ENCODE results near the gene NPPB.

The NPPB gene

GRCh38 chr1:11825131-11825530 lies 33.6 kb downstream of the NPPB start:
- H3K4me3 ChIP-seq (ENCODE audit: low read depth, low read length) = no peak overlapping the region
- no peak for DNase-seq (ENCODE audit: low read depth)
- TF ChIP-seq MAX (IDR thresholded peaks at IDR 0.05; ENCODE audit: low read depth, low read length) (no peak), MYC (IDR thresholded peaks at IDR 0.05; ENCODE audit: low read depth, low read length) (no peak), POLR2A (IDR thresholded peaks at IDR 0.05; ENCODE audit: extremely low read depth, insufficient read length) (no peak), CTCF (IDR thresholded peaks at IDR 0.05; ENCODE audit: low read depth, low read length) (no peak)

GRCh38 chr1:11823366-11824137 lies 35.2 kb downstream of the NPPB start:
- no peak overlapping the region for H3K4me3 ChIP-seq (ENCODE audit: low read depth, low read length)
- no peak for DNase-seq (ENCODE audit: low read depth)
- TF ChIP-seq MYC (IDR thresholded peaks at IDR 0.05; ENCODE audit: low read depth, low read length) (no peak), POLR2A (IDR thresholded peaks at IDR 0.05; ENCODE audit: extremely low read depth, insufficient read length) (no peak), CTCF (IDR thresholded peaks at IDR 0.05; ENCODE audit: low read depth, low read length) (no peak), MAX (IDR thresholded peaks at IDR 0.05; ENCODE audit: low read depth, low read length) (no peak)

GRCh38 chr1:11822091-11822490 lies 36.7 kb downstream of the NPPB start:
- no peak for TF ChIP-seq MAX (IDR thresholded peaks at IDR 0.05; ENCODE audit: low read depth, low read length)
- TF ChIP-seq MYC (IDR thresholded peaks at IDR 0.05; ENCODE audit: low read depth, low read length) = no peak
- TF ChIP-seq CTCF (IDR thresholded peaks at IDR 0.05; ENCODE audit: low read depth, low read length) = no peak
- no peak for TF ChIP-seq POLR2A (IDR thresholded peaks at IDR 0.05; ENCODE audit: extremely low read depth, insufficient read length)
- DNase-seq (ENCODE audit: low read depth) = no peak
- no peak overlapping the region for H3K4me3 ChIP-seq (ENCODE audit: low read depth, low read length)

- no peak for TF ChIP-seq MAX (IDR thresholded peaks at IDR 0.05; ENCODE audit: low read depth, low read length)
- TF ChIP-seq CTCF (IDR thresholded peaks at IDR 0.05; ENCODE audit: low read depth, low read length) = no peak
- TF ChIP-seq MYC (IDR thresholded peaks at IDR 0.05; ENCODE audit: low read depth, low read length) = no peak
- no peak for TF ChIP-seq POLR2A (IDR thresholded peaks at IDR 0.05; ENCODE audit: extremely low read depth, insufficient read length)
- no peak for DNase-seq (ENCODE audit: low read depth)
- H3K4me3 ChIP-seq (ENCODE audit: low read depth, low read length) = no peak overlapping the region
These were observed 41.6 kb downstream of the NPPB start for GRCh38 chr1:11817192-11817591.

- TF ChIP-seq MAX (IDR thresholded peaks at IDR 0.05; ENCODE audit: low read depth, low read length) = no peak
- no peak for TF ChIP-seq CTCF (IDR thresholded peaks at IDR 0.05; ENCODE audit: low read depth, low read length)
- TF ChIP-seq POLR2A (IDR thresholded peaks at IDR 0.05; ENCODE audit: extremely low read depth, insufficient read length) = no peak
- H3K4me3 ChIP-seq (ENCODE audit: low read depth, low read length) = no peak overlapping the region
- no peak for DNase-seq (ENCODE audit: low read depth)
These were observed 45.7 kb downstream of the NPPB start for GRCh38 chr1:11813021-11813420.
